ENCODE measurements around the gene KRT79. TPM values are rescaled to one million over a fixed set of nuclear protein-coding genes. Genes with fewer than 3 reads are reported as not detected.

Gene KRT79
- total and polyA plus RNA-seq, 2 of the 8 experiments (the other 6 are each of a cell fraction or from before 2014, with no cell fraction given) = not detected

- H3K4me2 ChIP-seq (ENCODE audit: insufficient read depth in 1 of 2, low read depth in 2 of 2, low read length in 2 of 2) = no peak overlapping the region
- DNase-seq (ENCODE audit: low read depth in 1 of 2, low spot score in 2 of 2) = no peak
- no peaks in the 10 kb centered on the region for H3K9me3 ChIP-seq (ENCODE audit: insufficient read depth in 2 of 2, low read depth in 1 of 2, low read length in 1 of 2)
- H2BK20ac ChIP-seq (ENCODE audit: low read length) = no peak overlapping the region
- H3K36me3 ChIP-seq (ENCODE audit: control insufficient read depth in 2 of 4, insufficient read depth in 4 of 4, low read length in 3 of 4) = no peaks in the 10 kb centered on the region
- H2AFZ ChIP-seq (ENCODE audit: low read length) = no peak overlapping the region
- H2BK12ac ChIP-seq (ENCODE audit: low read depth, low read length) = no peak overlapping the region
- H2BK15ac ChIP-seq (ENCODE audit: low read length) = no peak overlapping the region
- H3K18ac ChIP-seq (ENCODE audit: extremely low read depth, low read length) = no peak overlapping the region
- H3K14ac ChIP-seq (ENCODE audit: insufficient read length) = no peak overlapping the region
- no peak overlapping the region for H3K4ac ChIP-seq (replicated peaks; ENCODE audit: insufficient read length, low read depth, low read length)
- H3K9ac ChIP-seq (replicated peaks in 1 of 4; ENCODE audit: extremely low read depth in 1 of 4, low read depth in 3 of 4, low read length in 3 of 4) = no peak overlapping the region
- H4K91ac ChIP-seq (replicated peaks; ENCODE audit: insufficient read length, low read length) = no peak overlapping the region
- ChIA-PET CTCF (ENCODE audit: partially characterized antibody) (interaction anchor here (1.6 kb wide), 1 partner anchor 8 kb away, joined by 6 read pairs; no protein-coding TSS in a partner anchor), POLR2A (ENCODE audit: partially characterized antibody) (no interaction called here)
- peak overlapping the region; percentile 4 for H3K56ac ChIP-seq (replicated peaks; ENCODE audit: insufficient read length, low read depth, low read length)
- no peaks in the 10 kb centered on the region for H3K79me2 ChIP-seq (ENCODE audit: control insufficient read depth in 1 of 2, insufficient read depth in 2 of 2, low read length in 2 of 2)
- no peak overlapping the region for H2AK5ac ChIP-seq (ENCODE audit: low read depth, low read length)
- H3K23ac ChIP-seq (ENCODE audit: insufficient read length) = no peak overlapping the region
- no peaks in the 10 kb centered on the region for H3K27me3 ChIP-seq (replicated peaks in 1 of 4; ENCODE audit: control insufficient read depth in 3 of 4, extremely low read depth in 1 of 4, insufficient read depth in 3 of 4, low read length in 3 of 4)
- no peaks in the 10 kb centered on the region for H3K23me2 ChIP-seq (ENCODE audit: low read depth, low read length)
- H4K20me1 ChIP-seq (replicated peaks in 1 of 2; ENCODE audit: control insufficient read depth in 1 of 2, insufficient read depth in 2 of 2, low read length in 2 of 2) = no peaks in the 10 kb centered on the region
- FAIRE-seq = no peak
- no peak overlapping the region for H2BK5ac ChIP-seq (ENCODE audit: low read depth, low read length)
- no peak overlapping the region for H4K5ac ChIP-seq (ENCODE audit: insufficient read length, low read depth, low read length)
- no peak overlapping the region for H3K27ac ChIP-seq (ENCODE audit: low read depth, low read length)
- H2BK120ac ChIP-seq (replicated peaks; ENCODE audit: low read depth, low read length) = no peak overlapping the region
- H3K4me1 ChIP-seq (replicated peaks in 1 of 4; ENCODE audit: control insufficient read depth in 3 of 4, insufficient read depth in 4 of 4, low read length in 3 of 4) = no peaks in the 10 kb centered on the region
- no peak overlapping the region; the same call in 1 of the 2 replicates for H4K8ac ChIP-seq (ENCODE audit: extremely low read depth, insufficient read depth, low read length)
- 80% methylated on average over 9 of the region's 9 CpGs; no CpG with 5 or more reads in 1 of the 2 experiments for WGBS, 2 experiments (ENCODE audit: extremely low coverage in 1 of 2, insufficient coverage in 1 of 2, insufficient read length in 1 of 2, insufficient replicate concordance in 2 of 2, low coverage in 1 of 2, low lambda C conversion rate in 2 of 2, missing lambda C conversion rate in 1 of 2)
- H3K79me1 ChIP-seq (ENCODE audit: low read depth, low read length) = no peaks in the 10 kb centered on the region
- H3K4me3 ChIP-seq (ENCODE audit: extremely low read depth in 1 of 4, insufficient read depth in 2 of 4, low read depth in 3 of 4, low read length in 4 of 4) = no peak overlapping the region
- TF ChIP-seq KDM5A (IDR thresholded peaks at IDR 0.05; ENCODE audit: low read length) (no peak), NANOG (IDR thresholded peaks at IDR 0.05; ENCODE audit: insufficient read depth, low read depth, low read length, poor library complexity, severe bottlenecking) (no peak), CEBPB (IDR thresholded peaks at IDR 0.05; ENCODE audit: low read depth, low read length) (no peak), SAP30 (IDR thresholded peaks at IDR 0.05; ENCODE audit: insufficient read depth, insufficient replicate concordance, low read length) (no peak), SP2 (IDR thresholded peaks at IDR 0.05; ENCODE audit: low read length) (no peak), POLR2A (IDR thresholded peaks at IDR 0.05; ENCODE audit: control extremely low read depth in 1 of 2, low read depth in 2 of 2, low read length in 2 of 2) (no peak), CTBP2 (IDR thresholded peaks at IDR 0.05; ENCODE audit: borderline replicate concordance, insufficient read depth, insufficient read length, low read length) (no peak), JUN (IDR thresholded peaks at IDR 0.05; ENCODE audit: low read depth, low read length) (no peak), HDAC2 (IDR thresholded peaks at IDR 0.05; ENCODE audit: borderline replicate concordance in 1 of 2, low read depth in 2 of 2, low read length in 2 of 2) (no peak), MAX (IDR thresholded peaks at IDR 0.05) (no peak), SRF (IDR thresholded peaks at IDR 0.05; ENCODE audit: low read depth, low read length) (no peak), TBP (IDR thresholded peaks at IDR 0.05; ENCODE audit: low read depth, low read length) (no peak)
Measured at GRCh38 chr12:52815676-52816588, 18.2 kb downstream of the KRT79 start.

Data from H1 (cell line).